Transverse colon (tissue), 4 donors: ENCODE data around the gene SLAMF1.

Source experiments
- CTCF ChIP-seq, 5 experiments: fragments of 200-600 bp in 3 of 5; fragments of 450-650 bp in 2 of 5; sonication (generic) in 3 of 5; IDR thresholded peaks; 1 replicate in 2 of 5; 2 replicates in 3 of 5; pipeline ENCODE4 v1.5.1; 2016 to 2017; ENCODE audit warnings: antibody characterized with exemption in 5 of 5, inconsistent platforms in 3 of 5, mild to moderate bottlenecking in 2 of 5, moderate library complexity in 1 of 5
- EP300 ChIP-seq: sonication (generic); formaldehyde crosslinking; IDR thresholded peaks from one replicate; pipeline ENCODE4 v1.6.1; 2017; ENCODE audit warnings: antibody characterized with exemption, low read depth
- POLR2A ChIP-seq: fragments of 450-650 bp; IDR thresholded peaks from one replicate; pipeline ENCODE4 v1.6.1; 2016; ENCODE audit warnings: antibody characterized with exemption, mild to moderate bottlenecking, moderate library complexity
- POLR2AphosphoS5 ChIP-seq, 3 donors: sonication (generic); formaldehyde crosslinking; IDR thresholded peaks; one replicate each; pipeline ENCODE4 v1.6.1; 2016; ENCODE audit warnings: antibody characterized with exemption in 3 of 3

GRCh38 chr1:160658162-160658813 is 11.4 kb upstream of the SLAMF1 start:
- TF ChIP-seq POLR2A (no peak), CTCF (IDR thresholded peaks at IDR 0.05) (no peak), POLR2AphosphoS5 (IDR thresholded peaks at IDR 0.05) (no peak), EP300 (no peak)
